D721Med (cell line): ENCODE measurements around the gene PCSK5.
"Not testable (repeated sequence)": the region's sequence is repeated elsewhere in the genome, so short reads cannot be mapped to it uniquely, and the experiment has no call there.

Experiments
- DNase-seq: peaks from one replicate; pipeline ENCODE4 v3.0.0; 2011; ENCODE audit warnings: low spot score; ENCODE audit not compliant: insufficient read length
- FAIRE-seq: peaks from 2 replicates; lab custom pipeline; 2011; peaks lifted over from hg19 to GRCh38; lab: Jason Lieb, UNC
- CTCF ChIP-seq: IDR thresholded peaks from 2 replicates; pipeline ENCODE4 v1.5.1; 2012; ENCODE audit warnings: mild to moderate bottlenecking, control low read depth; ENCODE audit not compliant: insufficient read depth; ENCODE audit errors: missing control alignments

Gene PCSK5

GRCh38 chr9:76307047-76307446 is 416.6 kb downstream of the PCSK5 start:
- FAIRE-seq, DNase-seq: not testable (repeated sequence)
- peak; percentile 19 for TF ChIP-seq CTCF

DNA sequence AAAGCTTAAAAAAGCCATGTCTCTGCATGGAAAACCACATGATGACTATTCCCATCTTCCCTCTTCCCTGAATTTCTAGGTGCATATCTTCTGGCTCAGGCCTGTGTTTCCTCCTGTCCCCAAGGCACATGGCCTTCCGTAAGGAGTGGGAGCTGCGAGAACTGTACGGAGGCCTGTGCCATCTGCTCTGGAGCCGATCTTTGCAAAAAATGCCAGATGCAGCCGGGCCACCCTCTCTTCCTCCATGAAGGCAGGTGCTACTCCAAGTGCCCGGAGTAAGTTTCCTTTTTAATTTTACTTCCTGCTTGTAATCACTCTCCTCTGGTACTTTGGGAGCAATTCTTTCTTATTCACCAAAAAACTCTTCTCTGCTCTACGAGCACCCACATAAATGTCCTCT is 420.1 kb downstream of the PCSK5 start:
- TF ChIP-seq CTCF = no peak
- no peak for DNase-seq
- FAIRE-seq = no peak

DNA sequence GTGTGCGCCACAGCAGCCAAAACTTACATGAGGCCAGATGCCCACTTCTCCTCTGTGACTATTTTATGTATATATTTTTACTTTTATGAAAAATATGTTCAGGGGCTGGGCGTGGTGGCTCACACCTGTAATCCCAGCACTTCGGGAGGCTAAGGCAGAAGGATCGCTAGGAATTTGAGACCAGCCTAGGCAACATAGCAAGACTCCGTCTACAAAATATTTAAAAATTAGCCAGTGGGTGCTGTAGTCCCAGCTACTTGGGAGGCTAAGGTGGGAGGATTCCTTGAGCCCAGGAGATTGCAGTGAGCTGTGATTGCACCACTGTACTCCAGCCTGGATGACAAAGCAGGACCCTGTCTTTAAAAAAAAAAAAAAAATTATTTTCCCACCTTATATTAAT is 420.5 kb downstream of the PCSK5 start:
- DNase-seq = no peak
- FAIRE-seq = no peak
- no peak for TF ChIP-seq CTCF

- no peak for TF ChIP-seq CTCF
- FAIRE-seq = no peak
- DNase-seq = no peak
These were observed 421.1 kb downstream of the PCSK5 start for GRCh38 chr9:76311537-76311936.

GRCh38 chr9:76313771-76314170 is 423.3 kb downstream of the PCSK5 start:
- no peak for FAIRE-seq
- no peak for TF ChIP-seq CTCF
- DNase-seq = no peak

- no peak for TF ChIP-seq CTCF
- FAIRE-seq (no peak), DNase-seq (no peak)
These were observed 423.8 kb downstream of the PCSK5 start for GRCh38 chr9:76314321-76314720.

DNA sequence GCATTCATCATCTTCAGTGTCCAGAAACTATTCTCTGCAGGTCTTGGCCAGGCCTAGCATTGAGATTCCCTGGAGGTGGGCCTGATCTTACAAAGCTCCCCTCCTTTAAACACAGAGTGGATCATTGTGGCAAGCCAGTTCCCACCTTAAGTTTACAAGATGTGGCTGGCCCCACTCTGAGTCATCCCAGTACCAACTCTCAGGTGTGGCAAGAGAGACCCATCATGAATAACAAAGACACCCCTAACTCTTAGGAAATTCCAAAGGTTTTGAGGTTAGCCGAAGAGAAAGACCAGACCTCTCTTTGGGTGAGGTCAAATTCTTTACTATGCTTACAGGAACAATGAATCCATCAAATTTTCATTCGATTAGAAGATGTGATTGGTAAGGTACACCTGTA is 425.6 kb downstream of the PCSK5 start:
- FAIRE-seq (no peak), DNase-seq (no peak)
- TF ChIP-seq CTCF = no peak

DNA sequence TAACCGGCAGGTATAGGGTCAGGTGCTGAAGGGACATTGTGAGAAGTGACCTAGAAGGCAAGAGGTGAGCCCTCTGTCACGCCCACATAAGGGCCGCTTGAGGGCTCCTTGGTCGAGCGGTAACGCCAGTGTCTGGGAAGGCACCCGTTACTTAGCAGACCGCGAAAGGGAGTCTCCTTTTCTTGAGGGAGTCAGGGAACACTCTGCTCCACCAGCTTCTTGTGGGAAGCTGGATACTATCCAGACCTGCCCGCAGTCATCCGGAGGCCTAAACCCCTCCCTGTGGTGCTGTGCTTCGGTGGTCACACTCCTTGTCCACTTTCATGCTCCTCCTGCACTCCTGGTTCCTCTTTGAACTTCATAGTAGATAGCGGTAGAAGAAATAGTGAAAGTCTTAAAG is 429.0 kb downstream of the PCSK5 start:
- DNase-seq, FAIRE-seq: not testable (repeated sequence)
